ENCODE measurements around the gene GRB14.

GRB14 gene

GRCh38 chr2:164595031-164595430 is 26.3 kb downstream of the GRB14 start:
- Histone ChIP-seq H3K27me3 (replicated peaks; ENCODE audit: control insufficient read depth, insufficient read depth, low read length) (no peaks in the 10 kb centered on the region), H3K36me3 (ENCODE audit: control insufficient read depth, insufficient read depth, low read length) (no peaks in the 10 kb centered on the region), H3K4me3 (replicated peaks; ENCODE audit: low read depth, low read length) (no peak overlapping the region)
- no peak for TF ChIP-seq CTCF (IDR thresholded peaks at IDR 0.05; ENCODE audit: insufficient read depth, low read length, poor library complexity, severe bottlenecking)
- no peak for DNase-seq (ENCODE audit: extremely low read depth, insufficient read length)

- no peak for DNase-seq (ENCODE audit: extremely low read depth, insufficient read length)
- Histone ChIP-seq H3K36me3 (ENCODE audit: control insufficient read depth, insufficient read depth, low read length) (no peaks in the 10 kb centered on the region), H3K4me3 (replicated peaks; ENCODE audit: low read depth, low read length) (no peak overlapping the region), H3K27me3 (replicated peaks; ENCODE audit: control insufficient read depth, insufficient read depth, low read length) (no peaks in the 10 kb centered on the region)
- no peak for TF ChIP-seq CTCF (IDR thresholded peaks at IDR 0.05; ENCODE audit: insufficient read depth, low read length, poor library complexity, severe bottlenecking)
Observed at GRCh38 chr2:164593959-164594358, 27.3 kb downstream of the GRB14 start.

- TF ChIP-seq CTCF (IDR thresholded peaks at IDR 0.05; ENCODE audit: insufficient read depth, low read length, poor library complexity, severe bottlenecking): no peak
- no peaks in the 10 kb centered on the region for H3K36me3 ChIP-seq (ENCODE audit: control insufficient read depth, insufficient read depth, low read length)
- no peak for DNase-seq (ENCODE audit: extremely low read depth, insufficient read length)
- H3K4me3 ChIP-seq (replicated peaks; ENCODE audit: low read depth, low read length): no peak overlapping the region
- no peaks in the 10 kb centered on the region for H3K27me3 ChIP-seq (replicated peaks; ENCODE audit: control insufficient read depth, insufficient read depth, low read length)
Observed at GRCh38 chr2:164593541-164593940, 27.7 kb downstream of the GRB14 start.

- TF ChIP-seq CTCF (IDR thresholded peaks at IDR 0.05; ENCODE audit: insufficient read depth, low read length, poor library complexity, severe bottlenecking): no peak
- Histone ChIP-seq H3K36me3 (ENCODE audit: control insufficient read depth, insufficient read depth, low read length) (no peaks in the 10 kb centered on the region), H3K4me3 (replicated peaks; ENCODE audit: low read depth, low read length) (no peak overlapping the region), H3K27me3 (replicated peaks; ENCODE audit: control insufficient read depth, insufficient read depth, low read length) (no peaks in the 10 kb centered on the region)
- DNase-seq (ENCODE audit: extremely low read depth, insufficient read length): no peak
Observed at GRCh38 chr2:164589522-164589921, 31.8 kb downstream of the GRB14 start.

GRCh38 chr2:164581050-164581449 is 40.2 kb downstream of the GRB14 start:
- Histone ChIP-seq H3K27me3 (replicated peaks; ENCODE audit: control insufficient read depth, insufficient read depth, low read length) (no peaks in the 10 kb centered on the region), H3K36me3 (ENCODE audit: control insufficient read depth, insufficient read depth, low read length) (no peaks in the 10 kb centered on the region), H3K4me3 (replicated peaks; ENCODE audit: low read depth, low read length) (no peak overlapping the region)
- no peak for DNase-seq (ENCODE audit: extremely low read depth, insufficient read length)
- TF ChIP-seq CTCF (IDR thresholded peaks at IDR 0.05; ENCODE audit: insufficient read depth, low read length, poor library complexity, severe bottlenecking): no peak

- no peaks in the 10 kb centered on the region for H3K27me3 ChIP-seq (replicated peaks; ENCODE audit: control insufficient read depth, insufficient read depth, low read length)
- no peak for TF ChIP-seq CTCF (IDR thresholded peaks at IDR 0.05; ENCODE audit: insufficient read depth, low read length, poor library complexity, severe bottlenecking)
Observed at GRCh38 chr2:164574931-164575330, 46.4 kb downstream of the GRB14 start.

More at GRCh38 chr2:164574931-164575330, 46.4 kb downstream of the GRB14 start:
- no peak overlapping the region for H3K4me3 ChIP-seq (replicated peaks; ENCODE audit: low read depth, low read length)
- no peaks in the 10 kb centered on the region for H3K36me3 ChIP-seq (ENCODE audit: control insufficient read depth, insufficient read depth, low read length)
- no peak for DNase-seq (ENCODE audit: extremely low read depth, insufficient read length)

Measured in GM06990 (cell line).